Common myeloid progenitor, CD34-positive (primary cell): ENCODE results near the gene CCNG1.
A peak's percentile ranks its signal among the peaks of the same experiment; 100 is the strongest.
"Not testable (repeated sequence)": the region's sequence is repeated elsewhere in the genome, so short reads cannot be mapped to it uniquely, and the experiment has no call there.

ENCODE experiments used
- CTCF ChIA-PET: fragments of 350-600 bp; sonication (Branson Sonifier 250); formaldehyde crosslinking; loops from one replicate; lab custom pipeline; 2021; ENCODE audit warnings: antibody characterized with exemption; lab: Charles Lee
- POLR2A ChIA-PET: fragments of 350-600 bp; sonication (Branson Sonifier 250); formaldehyde crosslinking; loops from one replicate; lab custom pipeline; 2021; ENCODE audit warnings: antibody characterized with exemption; lab: Charles Lee
- DNase-seq, 3 donors: peaks; one replicate each; pipeline versions ENCODE4 v3.0.0 to v3.0.0-alpha.2; 2013
- H3K27ac ChIP-seq, 2 experiments: 1 replicate in 1 of 2; 2 replicates in 1 of 2; pipeline ENCODE4 v1.7.0; 2013; ENCODE audit warnings: inconsistent platforms in 2 of 2, low read length in 2 of 2, mild to moderate bottlenecking in 2 of 2, low read depth in 1 of 2, moderate library complexity in 1 of 2; ENCODE audit not compliant: severe bottlenecking in 2 of 2, insufficient read depth in 1 of 2, poor library complexity in 1 of 2
- H3K27me3 ChIP-seq, 5 experiments: replicated peaks in 2 of 5; 1 replicate in 3 of 5; 2 replicates in 2 of 5; pipeline versions ENCODE4 v1.6.1 to v1.7.0; 2013; ENCODE audit warnings: low read length in 4 of 5, mild to moderate bottlenecking in 2 of 5, moderate library complexity in 2 of 5, inconsistent platforms in 1 of 5; ENCODE audit not compliant: insufficient read depth in 5 of 5, control insufficient read depth in 4 of 5
- H3K36me3 ChIP-seq, 4 experiments: 1 replicate in 2 of 4; 2 replicates in 2 of 4; pipeline versions ENCODE4 v1.6.1 to v1.7.0; 2013; ENCODE audit warnings: low read length in 3 of 4, control low read depth in 1 of 4, mild to moderate bottlenecking in 1 of 4; ENCODE audit not compliant: control insufficient read depth in 4 of 4, insufficient read depth in 4 of 4
- H3K4me1 ChIP-seq, 4 experiments: 1 replicate in 3 of 4; 2 replicates in 1 of 4; pipeline versions ENCODE4 v1.6.1 to v1.7.1; 2013; ENCODE audit warnings: low read length in 3 of 4, mild to moderate bottlenecking in 3 of 4, control low read depth in 1 of 4, inconsistent platforms in 1 of 4, moderate library complexity in 1 of 4; ENCODE audit not compliant: control insufficient read depth in 4 of 4, insufficient read depth in 4 of 4; ENCODE audit errors: control extremely low read depth in 1 of 4
- H3K4me3 ChIP-seq, 7 experiments: 1 replicate in 4 of 7; 2 replicates in 3 of 7; pipeline versions ENCODE4 v1.5.1 to v1.7.0; 2013; ENCODE audit warnings: mild to moderate bottlenecking in 7 of 7, low read length in 6 of 7, moderate library complexity in 6 of 7, inconsistent platforms in 2 of 7, low read depth in 2 of 7, control low read depth in 1 of 7; ENCODE audit not compliant: insufficient read depth in 4 of 7, control insufficient read depth in 1 of 7; ENCODE audit errors: extremely low read depth in 1 of 7
- H3K9me3 ChIP-seq, 5 experiments: 1 replicate in 4 of 5; 2 replicates in 1 of 5; pipeline versions ENCODE4 v1.6.1 to v1.7.1; 2013; ENCODE audit warnings: low read length in 4 of 5, mild to moderate bottlenecking in 2 of 5, inconsistent platforms in 1 of 5, low read depth in 1 of 5, moderate library complexity in 1 of 5; ENCODE audit not compliant: control insufficient read depth in 4 of 5, insufficient read depth in 2 of 5; ENCODE audit errors: control extremely low read depth in 1 of 5
- WGBS: methylation state at CpG from one replicate; pipeline ENCODE4 v1.1.5; 2013; ENCODE audit not compliant: insufficient coverage; 5-methylcytosine and 5-hydroxymethylcytosine counted together

The CCNG1 gene

DNA sequence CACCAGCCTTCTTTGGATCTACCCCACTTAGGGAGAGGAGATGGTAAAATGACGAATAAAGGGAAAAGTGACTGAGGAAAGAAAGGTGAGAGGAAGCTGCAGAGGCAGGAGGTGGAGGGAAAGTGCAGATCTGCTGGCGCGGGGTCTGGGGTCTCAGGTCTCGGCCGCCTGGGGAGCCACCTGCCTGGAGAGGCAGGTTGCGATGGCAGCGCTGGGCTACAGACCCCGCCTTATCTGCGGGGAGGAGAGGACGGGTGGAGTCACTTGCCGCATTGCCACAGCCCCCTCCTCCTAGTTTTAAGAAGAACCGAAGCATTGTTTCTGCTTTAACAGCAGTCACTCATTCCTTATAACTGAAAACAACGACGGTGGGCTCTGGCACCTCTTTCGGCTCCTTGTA lies 21.7 kb upstream of the CCNG1 start:
- H3K27ac ChIP-seq, H3K27me3 ChIP-seq, H3K9me3 ChIP-seq, DNase-seq, POLR2A ChIA-PET, H3K4me1 ChIP-seq, CTCF ChIA-PET, H3K36me3 ChIP-seq: not testable (repeated sequence)
- peak overlapping the region in 2 of 7 experiments; percentile 4 to 28 for H3K4me3 ChIP-seq
- WGBS = 43% methylated on average over 8 of the region's 15 CpGs

DNA sequence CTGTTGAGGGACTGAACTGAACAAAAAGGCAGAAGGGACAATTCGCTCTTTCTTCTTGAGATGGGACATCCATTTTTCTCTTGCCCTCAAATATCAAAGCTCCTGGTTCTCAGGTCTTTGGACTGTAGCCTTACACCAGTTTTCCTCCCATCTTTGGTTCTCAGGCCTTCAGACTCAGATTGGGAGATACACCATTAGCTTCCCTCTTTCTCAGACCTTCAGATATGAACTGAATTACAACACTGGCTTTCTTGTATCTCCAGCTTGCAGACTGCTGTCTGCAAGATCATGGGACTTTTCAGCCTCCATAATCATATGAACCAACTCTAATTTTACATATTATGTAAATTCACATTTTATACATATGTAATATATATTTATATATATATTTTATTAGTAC lies 12.6 kb upstream of the CCNG1 start:
- ChIA-PET CTCF (interaction anchor here (1.2 to 2.5 kb wide), 2 partner anchors 14 to 17 kb away, joined by 3 to 13 read pairs; no protein-coding TSS in a partner anchor), POLR2A (no interaction called here)
- WGBS = 100% methylated on average over 1 of the region's 1 CpG
- DNase-seq = peak in 1 of 3 donors; percentile 41
- Histone ChIP-seq H3K27me3 (no peaks in the 10 kb centered on the region), H3K9me3 (no peaks in the 10 kb centered on the region), H3K4me3 (no peak overlapping the region), H3K4me1 (peaks cover 0 to 16% (median 6%) of the 10 kb centered on the region in 4 experiments), H3K36me3 (no peaks in the 10 kb centered on the region), H3K27ac (no peak overlapping the region)

DNA sequence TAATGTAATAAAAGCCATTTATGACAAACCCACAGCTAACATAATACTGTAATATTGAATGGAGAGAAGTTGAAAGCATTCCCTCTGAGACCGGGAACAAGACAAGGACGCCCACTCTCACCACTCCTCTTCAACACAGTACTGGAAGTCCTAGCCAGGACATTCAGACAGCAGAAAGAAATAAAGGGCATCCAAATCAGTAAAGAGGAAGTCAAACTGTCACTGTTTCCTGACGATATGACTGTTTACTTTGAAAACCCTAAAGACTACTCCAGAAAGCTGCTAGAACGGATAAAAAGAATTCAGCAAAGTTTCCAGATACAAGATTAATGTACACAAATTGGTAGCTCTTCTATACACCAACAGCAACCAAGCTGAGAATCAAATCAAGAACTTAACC lies 11.3 kb upstream of the CCNG1 start:
- peak overlapping the region in 1 of 7 experiments; percentile 59 for H3K4me3 ChIP-seq
- CTCF ChIA-PET = interaction anchor here (1.2 to 1.4 kb wide), 2 partner anchors 17 to 33 kb away, joined by 3 to 5 read pairs; partner anchors contain the start of gene NUDCD2
- H3K36me3 ChIP-seq, H3K9me3 ChIP-seq, H3K27me3 ChIP-seq: not testable (repeated sequence)
- H3K27ac ChIP-seq = peak overlapping the region in 1 of 2 experiments; percentile 54
- peak; percentile 61 to 92 (median 74) for DNase-seq
- H3K4me1 ChIP-seq = peaks cover 0 to 16% (median 6%) of the 10 kb centered on the region in 4 experiments
- POLR2A ChIA-PET = interaction anchor here (0.6 kb wide), 1 partner anchor 16 kb away, joined by 3 read pairs; no protein-coding TSS in a partner anchor
- WGBS = 0% methylated on average over 2 of the region's 4 CpGs

DNA sequence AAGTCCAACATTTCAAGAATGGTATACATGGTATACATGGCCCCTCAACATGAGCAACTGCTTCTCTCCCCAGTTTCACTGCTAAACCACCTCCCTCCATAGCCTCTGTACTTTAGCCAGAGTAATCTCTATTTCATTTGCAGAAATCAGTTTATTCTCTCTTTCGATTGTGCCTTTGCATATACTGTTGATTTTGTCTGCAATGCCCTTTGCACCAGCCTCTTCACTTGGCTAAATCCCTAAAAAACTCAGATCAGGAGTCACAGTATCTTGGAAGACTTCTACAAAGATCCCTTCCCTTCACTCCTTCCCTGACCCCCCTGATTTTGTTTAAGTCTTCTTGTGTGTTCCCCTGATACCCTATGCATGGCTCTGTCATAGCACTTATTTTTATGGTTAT lies 4.9 kb upstream of the CCNG1 start:
- CTCF ChIA-PET = no interaction called here
- WGBS = 100% methylated on average over 1 of the region's 1 CpG
- no peak for DNase-seq
- Histone ChIP-seq H3K36me3 (no peaks in the 10 kb centered on the region), H3K27me3 (no peaks in the 10 kb centered on the region), H3K4me1 (peaks cover 7 to 24% (median 16%) of the 10 kb centered on the region in 4 experiments), H3K4me3 (no peak overlapping the region), H3K9me3 (no peaks in the 10 kb centered on the region), H3K27ac (no peak overlapping the region)
- POLR2A ChIA-PET = no interaction called here

DNA sequence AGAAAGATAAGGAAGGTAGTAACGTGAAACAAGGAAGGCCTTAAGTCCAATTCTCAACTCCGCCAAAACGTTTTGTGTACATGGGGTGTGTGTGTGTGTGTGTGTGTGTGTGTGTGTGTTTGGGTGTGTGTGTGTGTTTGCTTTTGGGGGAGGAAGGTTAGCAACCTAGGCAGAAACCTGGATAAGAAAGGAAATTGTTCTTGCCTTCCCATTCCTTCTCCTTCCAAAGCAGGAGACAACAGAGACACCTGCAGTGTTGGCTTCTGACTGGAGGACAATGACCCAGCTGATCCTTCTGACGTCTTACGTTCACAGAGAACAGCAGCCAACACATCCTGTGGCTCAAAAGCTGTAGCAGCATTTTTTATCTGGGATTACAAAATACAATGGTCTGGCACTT lies 4.1 kb upstream of the CCNG1 start:
- H3K9me3 ChIP-seq = no peaks in the 10 kb centered on the region
- H3K4me1 ChIP-seq = peaks cover 7 to 25% (median 21%) of the 10 kb centered on the region in 4 experiments
- POLR2A ChIA-PET = no interaction called here
- no peaks in the 10 kb centered on the region for H3K36me3 ChIP-seq
- H3K4me3 ChIP-seq = no peak overlapping the region
- no peaks in the 10 kb centered on the region for H3K27me3 ChIP-seq
- H3K27ac ChIP-seq = no peak overlapping the region
- DNase-seq = no peak
- CTCF ChIA-PET = no interaction called here
- WGBS = 75% methylated on average over 5 of the region's 5 CpGs

DNA sequence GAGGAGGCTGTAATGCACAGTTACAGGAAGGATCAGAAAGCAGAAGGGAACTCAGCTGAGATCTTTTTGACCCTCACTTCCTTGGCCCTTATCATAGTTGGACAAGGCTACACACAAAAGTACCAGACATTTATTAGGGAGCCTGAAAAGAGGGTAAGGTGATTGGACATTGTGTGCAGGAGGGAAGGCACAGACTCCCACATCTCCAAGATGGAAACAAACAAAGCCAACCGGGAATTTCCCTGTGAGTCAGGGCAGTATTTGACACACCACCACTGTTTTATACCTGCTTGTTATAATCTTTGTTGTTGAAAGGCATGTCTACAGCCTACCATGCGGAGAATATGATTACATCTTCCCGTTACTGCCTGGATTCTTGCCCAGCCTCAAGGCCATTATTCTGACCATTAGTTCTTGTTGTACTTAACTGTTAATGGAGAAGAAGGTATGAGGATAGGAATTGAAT lies 3.0 kb upstream of the CCNG1 start:
- Histone ChIP-seq H3K27me3 (no peaks in the 10 kb centered on the region), H3K27ac (peak overlapping the region in 1 of 2 experiments; percentile 30), H3K4me3 (no peak overlapping the region), H3K36me3 (peaks cover 0 to 2% (median 0%) of the 10 kb centered on the region in 4 experiments), H3K4me1 (peaks cover 7 to 36% (median 30%) of the 10 kb centered on the region in 4 experiments), H3K9me3 (no peaks in the 10 kb centered on the region)
- CTCF ChIA-PET = no interaction called here
- POLR2A ChIA-PET = no interaction called here
- peak in 2 of 3 donors; percentile 17 to 32 for DNase-seq
- no CpG with 5 or more reads among the region's 3 CpGs for WGBS

DNA sequence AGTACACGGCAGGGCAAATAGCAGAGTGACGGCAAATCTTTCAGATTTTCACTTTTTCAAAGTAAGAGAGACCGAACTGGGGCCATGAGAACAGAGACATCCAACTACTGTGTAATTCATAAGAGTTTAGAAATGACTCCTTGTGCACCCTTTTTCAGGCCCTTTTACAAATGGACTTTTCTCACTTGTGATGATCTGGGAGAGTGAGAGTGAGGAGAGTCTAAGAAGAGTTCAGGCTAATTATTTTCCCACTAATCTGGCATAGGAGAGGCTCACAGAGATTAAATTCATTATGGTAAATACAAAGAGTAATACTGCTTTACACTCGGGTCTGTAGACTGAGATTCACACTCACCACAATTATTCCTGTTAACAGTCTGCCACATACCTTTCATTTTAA lies 880 bp upstream of the CCNG1 start:
- H3K36me3 ChIP-seq = peaks cover under 1 to 18% (median 11%) of the 10 kb centered on the region in 4 experiments
- H3K9me3 ChIP-seq = no peaks in the 10 kb centered on the region
- peak overlapping the region in 6 of 7 experiments; percentile 2 to 97 (median 94) for H3K4me3 ChIP-seq
- WGBS = 100% methylated on average over 3 of the region's 4 CpGs
- CTCF ChIA-PET = no interaction called here
- H3K27ac ChIP-seq = peak overlapping the region in 1 of 2 experiments; percentile 95
- DNase-seq = no peak
- POLR2A ChIA-PET = no interaction called here
- peaks cover 7 to 43% (median 36%) of the 10 kb centered on the region in 4 experiments for H3K4me1 ChIP-seq
- H3K27me3 ChIP-seq = no peaks in the 10 kb centered on the region
